ENCODE measurements around the gene DCBLD2.
"Not testable (repeated sequence)": the region's sequence is repeated elsewhere in the genome, so short reads cannot be mapped to it uniquely, and the experiment has no call there.

Gene DCBLD2

DNA sequence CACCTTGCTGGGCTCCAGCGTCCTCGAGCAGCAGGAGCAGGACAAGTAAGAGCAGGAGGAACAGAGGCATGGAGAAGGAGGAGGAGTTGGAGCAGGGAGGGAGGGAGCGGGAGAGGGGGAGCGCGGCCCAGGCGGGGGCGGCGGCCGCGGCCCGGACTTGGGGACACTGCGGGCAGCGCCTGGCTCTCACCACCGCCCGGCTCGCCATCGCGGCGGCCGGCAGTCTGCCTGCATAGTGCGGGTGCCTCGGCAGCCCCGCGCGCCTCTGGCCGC is 440 bp downstream of the DCBLD2 start:
- Mint-ChIP-seq H3K27me3 (peaks cover under 1% of the 10 kb centered on the region), H3K9me3 (no peaks in the 10 kb centered on the region), H3K27ac (no peak overlapping the region), H3K4me1 (peaks cover 14% of the 10 kb centered on the region), H3K4me3 (peak overlapping the region; percentile 93), H3K36me3 (no peaks in the 10 kb centered on the region)

DNA sequence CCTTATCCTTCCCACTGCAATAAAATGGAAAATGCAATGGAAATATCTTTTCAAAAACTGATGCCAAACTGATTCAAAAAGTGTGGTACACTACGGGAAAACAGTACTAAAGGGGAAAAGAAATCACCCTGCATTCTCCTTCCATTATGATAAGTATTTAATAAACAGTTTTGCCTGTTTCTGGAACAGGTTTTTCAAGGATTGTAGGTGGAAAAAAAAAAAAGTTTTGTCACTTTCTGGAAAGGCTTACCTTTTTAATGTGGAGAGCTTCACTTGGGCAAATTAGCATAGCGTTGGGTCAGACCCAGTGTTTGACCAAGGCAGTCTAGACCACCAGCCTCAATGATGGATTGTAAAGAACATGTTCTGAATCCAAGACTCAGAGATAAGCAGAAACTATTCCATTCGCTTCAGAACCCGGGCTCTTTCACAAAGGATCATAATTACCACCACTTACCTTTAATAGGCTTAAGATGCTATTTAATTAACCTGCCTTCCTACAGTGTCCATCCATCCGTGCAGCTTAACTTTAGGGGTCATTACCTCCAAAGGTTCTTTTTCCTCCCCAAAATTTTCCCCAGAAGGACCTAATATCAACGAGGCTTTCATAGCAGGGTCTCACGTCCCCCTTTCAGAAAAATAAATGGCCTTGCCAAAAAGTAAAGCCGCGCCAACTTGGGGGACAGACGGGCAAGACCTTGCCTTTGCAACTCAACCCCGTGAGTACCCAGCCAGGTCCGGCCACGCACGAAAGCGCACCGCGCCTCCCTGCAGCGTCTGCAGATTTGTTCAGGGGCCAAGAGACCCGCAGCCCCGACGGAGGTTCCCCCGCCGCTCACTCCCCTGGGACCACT is 1.0 kb downstream of the DCBLD2 start:
- Mint-ChIP-seq H3K9me3 (no peaks in the 10 kb centered on the region), H3K4me3 (peak overlapping the region; percentile 93), H3K4me1 (peaks cover 14% of the 10 kb centered on the region), H3K27me3 (no peaks in the 10 kb centered on the region), H3K36me3 (no peaks in the 10 kb centered on the region), H3K27ac (no peak overlapping the region)

DNA sequence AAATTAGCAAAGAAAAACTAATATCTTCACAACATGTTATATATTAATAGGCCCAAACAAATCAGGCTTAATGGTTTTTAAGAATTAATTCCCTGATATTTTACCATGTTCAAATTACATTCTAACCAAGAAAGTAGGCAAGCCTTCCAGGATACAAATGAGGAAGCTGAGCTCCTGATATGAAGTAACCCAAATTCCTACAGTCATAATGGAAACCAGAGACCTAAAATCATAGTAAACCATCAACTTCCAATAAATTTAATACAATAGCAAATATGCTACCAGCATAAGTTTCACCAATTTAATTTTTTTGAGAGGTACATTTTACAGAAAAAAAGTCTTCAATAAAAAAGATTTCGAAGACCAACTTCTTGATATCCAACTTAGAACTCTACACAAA is 3.8 kb downstream of the DCBLD2 start:
- Mint-ChIP-seq H3K4me1 (peaks cover 14% of the 10 kb centered on the region), H3K4me3 (no peak overlapping the region), H3K36me3 (no peaks in the 10 kb centered on the region), H3K9me3 (no peaks in the 10 kb centered on the region), H3K27me3 (no peaks in the 10 kb centered on the region), H3K27ac (no peak overlapping the region)

DNA sequence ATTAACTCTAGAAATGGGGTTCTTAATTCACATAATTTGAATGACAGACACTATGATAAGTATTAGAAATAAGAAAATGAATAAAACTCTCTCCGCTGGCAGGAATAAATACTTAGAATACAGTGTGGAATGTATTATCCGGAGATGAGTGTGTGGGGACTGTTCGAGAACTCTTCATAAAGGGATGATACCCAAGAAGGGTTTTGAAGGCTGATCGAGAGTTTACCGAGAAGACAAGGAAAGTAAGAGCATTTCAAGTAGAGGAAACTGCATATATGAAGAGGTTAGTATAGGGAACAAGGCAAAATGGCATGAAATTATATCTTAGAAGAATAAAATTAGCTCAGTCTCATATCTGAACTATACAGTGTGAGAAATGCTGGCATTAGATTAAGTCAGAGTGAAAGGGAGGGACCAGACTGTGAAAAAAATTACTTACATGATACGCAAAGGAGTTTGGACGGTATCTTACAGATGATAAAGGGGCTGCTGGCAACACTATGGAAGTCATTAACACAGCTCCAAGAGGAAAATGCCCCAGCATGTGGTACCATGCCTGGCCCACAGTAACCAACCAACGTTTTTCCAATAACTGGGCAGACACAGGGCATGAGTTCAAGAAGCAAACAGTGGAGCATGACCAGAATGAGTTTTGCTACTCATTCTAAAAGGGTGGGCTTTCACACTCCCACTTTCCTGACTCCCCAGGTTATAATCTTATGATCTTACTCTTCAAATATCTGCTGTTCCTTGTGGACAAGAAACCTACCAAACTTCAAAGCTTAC is 6.5 kb downstream of the DCBLD2 start:
- no peak overlapping the region for H3K4me3 Mint-ChIP-seq
- H3K4me1 Mint-ChIP-seq, result peaks cover 5% of the 10 kb centered on the region
- no peaks in the 10 kb centered on the region for H3K27me3 Mint-ChIP-seq
- no peaks in the 10 kb centered on the region for H3K9me3 Mint-ChIP-seq
- no peak overlapping the region for H3K27ac Mint-ChIP-seq
- no peaks in the 10 kb centered on the region for H3K36me3 Mint-ChIP-seq

DNA sequence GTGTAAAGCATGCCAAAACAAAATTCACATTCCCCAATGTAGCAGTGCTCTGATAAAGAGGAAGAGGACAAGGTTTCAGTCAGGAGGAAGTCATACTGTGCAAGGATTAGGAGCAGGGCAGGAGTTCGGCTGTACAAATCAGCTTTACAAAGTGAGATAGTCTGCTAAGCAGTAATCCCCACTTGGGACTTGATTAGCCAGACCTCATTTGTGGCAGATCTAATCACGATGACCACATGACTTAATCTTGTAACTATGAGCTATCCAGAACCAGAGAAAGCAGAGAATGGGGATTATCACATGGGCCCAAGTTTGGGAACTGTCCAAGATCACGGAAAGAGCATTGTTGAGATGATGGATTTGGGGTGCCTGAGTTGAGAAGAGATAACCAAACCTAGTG is 7.8 kb downstream of the DCBLD2 start:
- H3K4me3 Mint-ChIP-seq, result no peak overlapping the region
- no peaks in the 10 kb centered on the region for H3K27me3 Mint-ChIP-seq
- H3K4me1 Mint-ChIP-seq, result no peaks in the 10 kb centered on the region
- H3K36me3 Mint-ChIP-seq, result no peaks in the 10 kb centered on the region
- H3K9me3 Mint-ChIP-seq, result no peaks in the 10 kb centered on the region
- H3K27ac Mint-ChIP-seq, result no peak overlapping the region

DNA sequence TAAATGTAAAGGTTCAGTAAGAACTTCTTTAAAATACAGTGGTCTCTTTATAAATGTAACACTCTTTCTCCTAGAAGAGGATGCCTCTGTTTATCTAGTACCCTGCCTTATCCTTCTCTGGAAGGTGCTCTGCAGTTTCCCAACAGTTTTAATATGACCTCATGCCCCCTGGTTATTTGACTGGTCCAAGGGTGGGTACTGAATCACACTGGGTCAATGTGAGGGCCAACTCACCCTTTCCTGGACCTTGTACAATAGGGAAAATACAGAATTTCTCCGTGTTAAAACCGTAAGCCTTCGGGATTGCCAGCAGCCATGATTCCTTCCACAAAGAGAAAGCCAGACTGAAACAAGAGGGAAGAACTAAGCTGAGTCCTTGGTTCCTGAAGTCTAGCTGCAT is 9.2 kb downstream of the DCBLD2 start:
- Mint-ChIP-seq H3K4me1 (no peaks in the 10 kb centered on the region), H3K9me3 (no peaks in the 10 kb centered on the region), H3K36me3 (no peaks in the 10 kb centered on the region), H3K27ac (no peak overlapping the region), H3K27me3 (no peaks in the 10 kb centered on the region), H3K4me3 (no peak overlapping the region)

DNA sequence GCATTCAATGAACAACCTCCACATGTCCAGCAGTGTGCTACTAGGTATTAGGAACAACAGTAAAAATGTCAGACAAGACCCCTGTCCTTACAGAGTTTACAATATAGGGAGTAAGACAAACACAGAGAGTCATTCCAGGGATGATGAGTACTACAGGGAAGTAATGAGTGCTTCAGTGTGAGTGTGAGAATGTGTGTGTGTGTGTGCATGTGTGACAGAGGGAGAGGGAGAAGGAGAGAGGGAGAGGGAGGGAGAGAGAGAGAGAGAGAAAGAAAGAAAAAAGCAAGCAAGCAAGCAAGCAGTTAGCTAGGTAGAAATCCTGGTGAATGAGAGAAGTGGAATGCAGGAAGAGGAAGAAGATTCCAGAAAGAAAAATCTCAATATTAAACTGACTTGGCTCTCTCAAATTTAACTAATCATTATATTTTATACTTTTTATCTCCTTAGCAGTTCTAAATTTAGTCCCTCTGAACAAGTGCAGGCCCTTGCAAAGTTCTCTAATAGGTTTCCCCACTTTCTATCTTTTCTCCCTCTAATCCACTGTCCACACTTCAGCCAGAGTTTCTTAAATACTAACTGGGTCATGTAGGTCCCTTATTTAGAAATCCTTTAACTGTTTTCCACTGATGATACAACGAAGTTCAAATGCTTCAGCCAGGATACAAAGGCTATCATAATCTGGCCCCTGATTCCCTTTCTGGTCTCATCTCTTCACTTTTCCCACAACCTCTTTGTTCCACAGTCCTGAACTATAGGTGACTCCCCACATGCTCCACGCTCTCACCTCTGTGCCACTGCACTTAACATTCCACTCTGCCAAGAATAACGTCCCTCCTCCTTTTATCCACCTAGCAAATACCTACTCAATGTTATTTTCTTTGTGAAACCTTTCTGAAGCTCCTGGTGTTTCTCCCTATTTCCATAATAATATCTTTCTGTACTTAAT is 10.3 kb downstream of the DCBLD2 start:
- Mint-ChIP-seq H3K4me3 (no peak overlapping the region), H3K9me3 (no peaks in the 10 kb centered on the region), H3K27ac (no peak overlapping the region), H3K36me3 (no peaks in the 10 kb centered on the region), H3K4me1 (no peaks in the 10 kb centered on the region), H3K27me3 (no peaks in the 10 kb centered on the region)

DNA sequence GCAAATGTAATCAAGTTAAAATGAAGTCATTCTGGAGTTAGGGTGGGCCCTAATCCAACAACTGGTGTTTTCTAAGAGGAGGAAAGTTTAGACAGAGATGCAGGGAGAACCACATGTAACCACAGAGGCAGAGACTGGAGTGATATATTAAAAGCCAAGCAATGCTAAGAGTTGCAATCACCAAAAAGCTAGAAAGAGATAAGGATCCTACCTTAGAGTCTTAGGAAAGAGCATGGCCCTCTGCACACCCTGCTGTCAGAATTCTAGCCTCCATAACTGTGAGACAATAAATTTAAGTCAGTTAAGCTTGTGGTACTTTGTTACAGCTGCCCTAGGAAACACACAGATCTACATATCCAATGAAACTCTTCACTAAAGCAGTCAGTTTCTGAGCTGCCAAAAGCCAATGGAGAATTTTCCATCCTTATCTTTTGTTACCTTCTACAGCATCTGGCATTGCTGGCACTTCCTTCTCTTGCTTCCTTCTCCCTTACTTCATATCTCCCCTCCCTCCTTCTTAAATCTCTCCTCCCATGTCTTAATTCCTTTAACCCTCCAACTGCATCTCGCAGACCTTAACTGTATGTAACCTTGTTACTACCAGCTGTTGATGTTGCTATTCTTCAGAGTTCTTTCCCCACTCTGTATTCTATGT is 11.2 kb downstream of the DCBLD2 start:
- H3K4me1 Mint-ChIP-seq, result no peaks in the 10 kb centered on the region
- H3K36me3 Mint-ChIP-seq, result no peaks in the 10 kb centered on the region
- no peak overlapping the region for H3K4me3 Mint-ChIP-seq
- H3K27ac Mint-ChIP-seq, result no peak overlapping the region
- no peaks in the 10 kb centered on the region for H3K27me3 Mint-ChIP-seq
- no peaks in the 10 kb centered on the region for H3K9me3 Mint-ChIP-seq

DNA sequence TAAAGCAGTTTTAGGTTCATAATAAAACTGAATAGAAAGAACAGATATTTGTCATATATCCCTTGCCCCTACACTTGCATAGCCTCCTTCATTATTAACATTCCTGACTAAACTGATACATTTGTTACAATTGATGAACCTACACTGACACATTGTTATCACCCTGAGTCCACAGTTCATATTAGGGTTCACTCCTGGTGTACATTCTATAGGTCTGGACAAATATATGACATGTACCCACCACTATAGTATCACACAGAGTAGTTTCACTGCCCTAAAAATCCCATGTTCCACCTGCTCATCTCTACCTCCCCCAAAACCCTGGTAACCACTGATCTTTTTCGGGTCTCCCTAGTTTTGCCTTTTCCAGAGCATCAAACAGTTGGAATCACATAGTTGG is 13.8 kb downstream of the DCBLD2 start:
- H3K9me3 Mint-ChIP-seq, result no peaks in the 10 kb centered on the region
- no peak overlapping the region for H3K4me3 Mint-ChIP-seq
- H3K36me3 Mint-ChIP-seq, result no peaks in the 10 kb centered on the region
- H3K4me1 Mint-ChIP-seq, result no peaks in the 10 kb centered on the region
- H3K27me3 Mint-ChIP-seq, result no peaks in the 10 kb centered on the region
- H3K27ac Mint-ChIP-seq, result no peak overlapping the region

DNA sequence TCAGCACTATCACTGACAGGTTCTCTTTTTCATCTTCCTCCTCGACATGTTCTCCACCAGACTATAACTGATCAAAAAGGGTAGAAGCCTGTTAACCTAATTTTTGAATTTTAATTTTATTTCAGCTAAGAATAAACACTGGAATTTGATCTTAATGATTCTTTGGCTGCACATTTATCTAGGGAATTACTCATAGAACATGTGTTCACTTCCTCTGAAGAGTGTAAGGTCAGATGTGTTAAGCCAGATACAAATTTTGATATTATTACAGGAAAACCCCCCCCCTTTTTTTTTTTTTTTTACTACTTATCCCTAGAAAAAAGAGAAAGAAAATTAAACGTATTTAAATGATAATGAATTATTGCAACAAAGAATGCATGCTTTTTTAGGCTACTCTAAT is 15.0 kb downstream of the DCBLD2 start:
- Mint-ChIP-seq H3K4me3 (no peak overlapping the region), H3K27me3 (no peaks in the 10 kb centered on the region)

DNA sequence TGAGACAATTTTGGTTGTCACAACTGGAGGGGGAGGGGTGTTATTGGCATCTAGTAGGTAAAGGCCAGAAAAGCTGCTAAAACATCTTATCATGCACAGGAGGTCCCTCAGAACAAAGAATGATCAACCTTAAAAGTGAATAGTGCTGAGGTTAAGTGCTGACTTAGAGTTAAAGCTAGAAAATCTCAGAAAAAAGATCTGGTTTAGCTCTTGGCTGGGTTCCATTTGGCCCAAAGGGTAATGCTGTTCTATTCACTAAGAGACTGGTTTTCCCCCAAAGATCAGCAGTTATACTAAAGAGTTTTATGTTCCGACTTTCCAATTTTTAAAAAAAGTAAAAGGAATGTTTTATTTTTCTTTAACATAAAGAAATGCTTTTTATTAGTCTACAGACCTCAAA is 15.6 kb downstream of the DCBLD2 start:
- H3K4me1 Mint-ChIP-seq, result no peaks in the 10 kb centered on the region
- H3K27ac Mint-ChIP-seq, result no peak overlapping the region
- no peaks in the 10 kb centered on the region for H3K27me3 Mint-ChIP-seq
- no peaks in the 10 kb centered on the region for H3K9me3 Mint-ChIP-seq
- H3K4me3 Mint-ChIP-seq, result no peak overlapping the region
- peaks cover 3% of the 10 kb centered on the region for H3K36me3 Mint-ChIP-seq

More for the DNA sequence above, 15.0 kb downstream of the DCBLD2 start:
- Mint-ChIP-seq H3K36me3 (peaks cover under 1% of the 10 kb centered on the region), H3K9me3 (no peaks in the 10 kb centered on the region), H3K4me1 (no peaks in the 10 kb centered on the region), H3K27ac (no peak overlapping the region)

DNA sequence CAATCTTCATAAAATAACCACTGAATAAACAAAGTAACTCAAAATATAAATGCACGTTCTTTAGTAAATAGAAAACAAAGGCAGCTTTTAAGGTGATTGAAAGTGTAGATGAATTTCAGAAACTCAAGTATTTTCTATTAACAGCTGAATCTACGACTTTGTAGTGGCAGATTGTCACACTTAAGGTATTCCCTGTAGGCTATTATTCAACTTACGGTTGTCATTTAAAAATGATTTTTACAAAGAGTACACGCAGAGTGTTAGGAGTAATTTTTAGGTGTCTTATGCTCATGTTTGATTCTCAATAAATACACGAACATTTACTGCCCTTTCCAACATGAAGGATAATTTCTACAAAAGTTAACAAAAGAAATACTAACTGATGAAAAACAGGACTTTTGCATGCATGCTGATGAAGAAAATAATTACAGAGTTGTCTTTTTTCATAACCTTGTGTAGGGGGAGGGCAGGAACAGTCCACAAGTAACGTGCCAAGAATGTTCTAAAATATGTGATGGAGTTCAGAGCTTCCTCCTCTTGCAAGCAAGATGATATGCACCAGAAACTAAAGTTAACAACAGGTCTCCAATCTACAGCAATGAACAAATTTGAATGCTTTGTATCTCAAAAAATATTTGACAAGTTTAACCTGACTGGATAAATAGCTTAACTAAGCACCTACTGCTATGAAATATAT is 16.7 kb downstream of the DCBLD2 start:
- Mint-ChIP-seq H3K27ac (no peak overlapping the region), H3K9me3 (no peaks in the 10 kb centered on the region), H3K36me3 (peaks cover 3% of the 10 kb centered on the region), H3K4me1 (no peaks in the 10 kb centered on the region), H3K4me3 (no peak overlapping the region), H3K27me3 (no peaks in the 10 kb centered on the region)

DNA sequence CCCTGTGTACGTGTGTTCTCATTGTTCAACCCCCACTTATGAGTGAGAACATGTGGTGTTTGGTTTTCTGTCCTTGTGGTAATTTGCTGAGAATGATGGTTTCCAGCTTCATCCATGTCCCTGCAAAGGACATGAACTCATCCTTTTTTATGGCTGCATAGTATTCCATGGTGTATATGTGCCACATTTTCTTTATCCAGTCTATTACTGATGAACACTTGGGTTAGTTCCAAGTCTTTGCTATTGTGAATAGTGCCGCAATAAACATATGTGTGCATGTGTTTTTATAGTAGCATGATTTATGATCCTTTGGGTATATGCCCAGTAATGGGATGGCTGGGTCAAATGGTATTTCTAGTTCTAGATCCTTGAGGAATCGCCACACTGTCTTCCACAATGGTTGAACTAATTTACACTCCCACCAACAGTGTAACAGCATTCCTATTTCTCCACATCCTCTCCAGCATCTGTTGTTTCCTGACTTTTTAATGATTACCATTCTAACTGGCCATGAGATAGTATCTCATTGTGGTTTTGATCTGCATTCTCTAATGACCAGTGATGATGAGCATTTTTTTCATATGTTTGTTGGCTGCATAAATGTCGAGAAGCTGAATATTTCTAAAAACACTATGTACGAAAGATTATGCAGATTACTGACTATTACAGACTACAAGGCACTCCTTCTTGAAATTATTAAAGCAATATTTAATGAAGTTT is 18.7 kb downstream of the DCBLD2 start:
- not testable (repeated sequence) for H3K27ac Mint-ChIP-seq, H3K4me1 Mint-ChIP-seq, H3K9me3 Mint-ChIP-seq, H3K36me3 Mint-ChIP-seq, H3K27me3 Mint-ChIP-seq, H3K4me3 Mint-ChIP-seq

DNA sequence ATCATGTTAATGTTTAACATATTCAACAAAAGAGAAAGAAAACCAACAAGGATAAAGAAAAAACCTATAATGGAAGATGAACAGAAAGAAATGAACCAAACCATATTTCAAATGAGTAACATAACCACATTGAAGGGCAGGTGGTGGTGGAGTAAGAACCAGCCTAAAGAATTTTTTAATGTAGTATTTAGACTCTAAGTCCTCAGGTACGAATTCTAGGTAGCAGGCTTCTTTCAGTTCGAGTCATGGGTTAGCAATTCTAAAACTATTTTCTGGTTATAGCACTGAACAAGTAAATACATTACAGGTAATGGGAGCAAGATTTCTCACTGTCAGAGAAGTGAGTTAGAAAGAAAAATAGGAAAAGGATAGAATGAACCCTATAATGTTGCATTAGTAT is 24.4 kb downstream of the DCBLD2 start:
- Mint-ChIP-seq H3K9me3 (no peaks in the 10 kb centered on the region), H3K4me1 (no peaks in the 10 kb centered on the region), H3K27me3 (no peaks in the 10 kb centered on the region), H3K36me3 (peaks cover 12% of the 10 kb centered on the region), H3K27ac (no peak overlapping the region), H3K4me3 (no peak overlapping the region)

All from activated naive CD4-positive, alpha-beta T cell treated with anti-CD3 and anti-CD28 coated beads, Interleukin-2, amount 50 U/mL, for 24 hours (primary cell).